Renal cortical epithelial cell (primary cell): ENCODE results near the gene FBXO36. TPM values are rescaled to one million over a fixed set of nuclear protein-coding genes. Genes with fewer than 3 reads are reported as not detected.
A peak's percentile ranks its signal among the peaks of the same experiment; 100 is the strongest.

ENCODE experiments used
- DNase-seq: peaks from one replicate; pipeline ENCODE4 v3.0.0-alpha.2; 2011; ENCODE audit warnings: low read depth
- total RNA-seq: library from RNA; depleted of rRNA; stranded (reverse); fragments of >200 nt; gene quantifications from 2 replicates; pipeline ENCODE4 v1.2.3, GENCODE V29; 2014

Gene FBXO36
- total RNA-seq, 1 donor from 2014 or later = 4.2 TPM

DNA sequence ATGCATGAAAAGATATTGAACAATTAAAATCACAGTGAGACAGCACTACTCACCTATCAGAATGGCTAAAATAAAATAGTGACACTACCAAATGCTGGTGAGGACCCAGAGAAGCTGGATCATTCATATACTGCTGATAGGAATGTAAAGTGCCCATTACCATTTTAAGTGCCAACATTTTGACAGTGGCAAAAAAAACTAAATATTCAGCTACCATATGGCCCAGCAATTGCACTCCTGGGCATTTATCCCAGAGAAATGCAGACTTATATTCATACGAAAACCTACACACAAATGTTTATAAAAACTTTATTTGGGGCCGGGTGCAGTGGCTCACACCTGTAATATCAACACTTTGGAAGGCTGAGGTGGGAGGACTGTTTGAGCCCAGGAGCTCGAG, 47.6 kb downstream of the FBXO36 start:
- DNase-seq = no peak

GRCh38 chr2:229970406-229970805, 48.1 kb downstream of the FBXO36 start:
- no peak for DNase-seq

DNA sequence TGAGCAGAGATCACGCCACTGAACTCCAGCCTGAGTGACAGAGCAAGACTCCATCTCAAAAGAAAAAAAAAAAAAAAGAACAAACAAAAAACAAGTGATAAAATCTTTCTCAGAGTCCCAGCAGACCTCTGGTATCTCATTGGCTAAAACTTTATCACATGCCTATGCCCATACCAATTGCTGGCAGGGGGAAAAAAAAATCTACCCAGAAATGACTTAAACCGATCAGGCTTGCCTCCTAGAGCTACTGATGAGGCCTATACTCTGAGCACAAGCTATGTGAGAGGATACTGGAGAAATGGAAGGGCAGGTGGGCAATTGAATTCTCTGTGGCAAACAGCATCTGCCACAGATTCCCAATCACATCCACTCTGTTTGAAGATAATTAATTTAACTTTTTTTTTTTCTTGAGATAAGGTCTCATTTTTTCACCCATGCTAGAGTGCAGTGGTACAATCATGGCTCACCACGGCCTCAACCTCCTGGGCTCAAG, 49.0 kb downstream of the FBXO36 start:
- no peak for DNase-seq

- DNase-seq = no peak
Measured at GRCh38 chr2:229974266-229974665, 52.0 kb downstream of the FBXO36 start.

DNA sequence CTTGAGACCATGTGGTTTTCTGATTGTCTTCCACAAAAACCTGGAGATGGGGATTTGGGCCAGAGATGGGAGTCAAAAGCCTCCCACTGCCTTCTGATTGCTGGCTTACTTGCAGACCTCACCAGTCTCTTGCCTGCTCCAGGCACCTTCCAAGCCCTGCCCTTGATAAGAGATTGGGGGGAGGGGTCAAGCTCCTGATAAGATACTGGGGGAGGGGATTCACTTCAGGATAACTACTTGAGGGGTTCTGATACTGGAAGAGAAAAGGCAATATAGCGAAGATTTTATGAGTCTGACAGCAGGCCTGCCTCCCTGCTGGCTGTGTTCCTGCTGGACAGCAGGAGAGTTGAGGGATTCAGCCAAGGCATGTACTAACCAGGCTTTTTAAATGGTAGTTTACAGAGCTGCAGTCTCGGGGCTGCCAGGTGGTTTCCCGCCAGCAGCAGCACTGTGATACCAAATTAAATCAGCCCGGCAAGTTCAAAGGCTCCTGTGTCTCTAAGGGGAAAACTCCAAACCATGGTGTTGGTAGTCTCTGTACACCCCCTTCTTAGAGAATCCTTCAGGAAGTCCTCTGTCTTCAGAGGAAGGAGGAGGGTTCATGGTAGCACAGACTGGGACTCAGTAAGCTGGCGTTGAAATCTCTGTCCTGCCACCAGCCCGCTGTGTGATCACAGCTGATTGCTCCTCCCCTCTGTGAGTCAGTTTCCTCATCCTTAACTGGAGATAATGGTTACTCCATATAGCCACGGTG, 58.3 kb downstream of the FBXO36 start:
- DNase-seq = no peak

DNA sequence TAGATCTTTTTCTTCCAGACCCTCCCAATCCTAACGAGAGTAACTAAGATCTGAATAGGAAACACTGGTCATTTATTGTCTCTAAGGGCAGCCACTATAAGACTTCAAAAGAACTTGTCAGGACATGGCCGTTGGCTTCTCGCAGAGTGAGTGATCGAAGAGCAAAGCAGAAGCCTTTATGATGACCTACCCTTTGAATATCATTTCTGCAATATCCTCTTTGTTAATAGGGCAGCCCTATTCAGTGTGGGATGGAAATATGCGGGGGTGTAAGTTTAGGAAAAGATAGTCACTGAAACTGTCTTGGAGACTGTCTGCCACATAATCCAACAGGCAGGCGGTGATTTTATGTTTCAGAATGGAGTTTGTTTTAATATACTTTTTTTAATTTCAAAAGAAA, 70.9 kb downstream of the FBXO36 start:
- no peak for DNase-seq

DNA sequence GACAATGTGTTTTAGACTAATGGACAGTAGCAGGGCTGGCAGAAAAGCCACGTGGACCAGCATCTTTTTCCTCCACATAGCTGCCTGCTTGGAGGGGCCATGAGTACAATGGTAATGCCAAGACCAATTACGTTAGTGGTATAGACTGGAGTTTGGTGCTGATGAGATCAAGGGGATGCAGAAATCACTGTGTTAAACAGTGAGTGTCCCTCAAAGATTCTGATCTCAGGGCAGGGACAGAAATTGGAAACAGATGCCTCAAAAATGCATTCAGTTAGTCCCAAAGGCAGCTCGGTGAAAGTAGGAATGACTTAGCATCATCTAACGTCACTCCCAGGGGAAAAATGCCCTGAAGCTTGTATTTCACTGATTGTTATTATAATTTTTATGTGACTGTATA, 74.0 kb downstream of the FBXO36 start:
- DNase-seq = no peak

DNA sequence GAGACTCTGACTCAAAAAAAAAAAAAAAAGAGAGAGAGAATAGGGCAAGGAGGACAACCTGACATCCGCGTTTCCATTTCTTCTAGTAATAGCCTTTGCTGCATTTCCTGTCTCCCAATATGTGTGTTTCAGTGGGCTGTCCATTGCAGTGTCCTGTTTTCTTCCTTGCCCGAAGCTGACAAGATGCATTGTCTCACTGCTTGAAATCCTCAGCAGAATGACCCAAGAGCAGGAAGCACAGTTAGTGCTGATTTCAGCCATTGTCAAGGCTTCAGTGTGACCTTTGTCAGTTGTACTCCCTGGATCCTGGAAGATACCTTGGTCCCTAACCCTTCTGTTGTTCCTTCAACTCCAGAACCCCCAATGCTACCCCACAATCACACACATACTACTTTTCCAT, 75.3 kb downstream of the FBXO36 start:
- no peak for DNase-seq

DNA sequence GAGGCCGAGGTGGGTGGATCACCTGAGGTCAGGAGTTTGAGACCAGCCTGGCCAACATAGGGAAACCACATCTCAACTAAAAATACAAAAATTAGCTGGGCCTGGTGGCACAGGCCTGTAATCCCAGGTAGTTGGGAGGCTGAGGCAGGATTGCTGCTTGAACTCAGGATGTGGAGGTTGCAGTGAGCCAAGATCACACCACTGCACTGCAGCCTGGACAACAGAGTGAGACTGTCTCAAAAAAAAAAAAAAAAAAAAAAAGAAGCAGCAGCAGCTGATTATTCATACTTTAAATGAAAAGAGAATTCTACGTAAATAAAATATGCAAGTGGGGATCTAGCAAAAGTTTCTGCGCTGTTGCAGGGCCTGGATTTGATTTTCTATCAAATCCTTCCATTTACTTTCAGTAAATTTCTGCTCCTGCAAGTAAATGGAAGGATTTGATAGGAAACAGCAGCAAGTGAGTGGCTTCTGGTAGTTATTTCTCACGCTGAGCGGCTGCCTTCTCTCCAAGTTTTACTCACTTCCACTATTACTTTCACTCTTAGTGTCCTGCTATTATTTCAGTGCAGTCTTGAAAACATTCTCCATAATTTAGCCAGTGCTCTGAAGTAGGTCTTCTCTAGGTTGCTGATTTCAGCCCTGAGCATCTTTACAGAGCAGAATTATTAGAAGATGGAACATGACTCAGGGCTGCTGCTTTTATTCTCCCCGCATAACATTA, 78.0 kb downstream of the FBXO36 start:
- no peak for DNase-seq

DNA sequence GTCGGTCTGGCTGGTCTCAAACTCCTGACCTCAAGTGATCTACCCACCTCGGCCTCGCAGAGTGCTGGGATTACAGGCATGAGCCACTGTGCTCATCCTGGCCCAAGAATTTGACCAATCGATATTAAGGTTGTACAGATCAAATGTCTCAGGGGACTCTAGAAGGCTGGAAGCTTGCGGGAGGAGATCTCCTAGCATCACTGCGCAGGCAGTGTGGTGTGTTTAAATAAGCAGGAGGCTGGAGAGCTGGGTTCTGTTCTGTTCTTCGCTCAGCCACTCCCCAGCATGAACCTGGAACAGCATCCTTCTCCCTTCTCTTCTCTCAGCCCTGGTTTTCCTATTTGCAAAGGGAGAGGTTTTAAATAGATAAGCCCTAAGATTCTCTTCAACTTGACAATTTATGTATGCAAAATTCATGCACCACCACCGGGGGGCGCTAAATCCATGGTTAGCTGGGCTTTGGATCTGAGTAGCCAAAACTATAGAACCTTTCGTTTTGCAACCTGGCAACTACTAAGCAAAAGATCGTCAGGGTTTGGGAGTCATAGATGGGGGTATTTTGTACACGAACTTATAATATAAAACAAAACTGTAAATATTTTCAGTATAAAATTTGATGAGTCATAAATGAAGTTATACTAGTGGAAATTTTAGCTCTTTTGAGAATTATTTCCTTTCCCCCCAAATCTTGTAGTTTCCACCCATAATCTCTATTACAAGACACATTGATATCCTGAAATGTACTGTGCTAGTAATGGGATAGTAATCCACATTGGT, 85.8 kb downstream of the FBXO36 start:
- peak; percentile 59 for DNase-seq

- DNase-seq = no peak
Measured at GRCh38 chr2:230008708-230009066, 86.4 kb downstream of the FBXO36 start.

DNA sequence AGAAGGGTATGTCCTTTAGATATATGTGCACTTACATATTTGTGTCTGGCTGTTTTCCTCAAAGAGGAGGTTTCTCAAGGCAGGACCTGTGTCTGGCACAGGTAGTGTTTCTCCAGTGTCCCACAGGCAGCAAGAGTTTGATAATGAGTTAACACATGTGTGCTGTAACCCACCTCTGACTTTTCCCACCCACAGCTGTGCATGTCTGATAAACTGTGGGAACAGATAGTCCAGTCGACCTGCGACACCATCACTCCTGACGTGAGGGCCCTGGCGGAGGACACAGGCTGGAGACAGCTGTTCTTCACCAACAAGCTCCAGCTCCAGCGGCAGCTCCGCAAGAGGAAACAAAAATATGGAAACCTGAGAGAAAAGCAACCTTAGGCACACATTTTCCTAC, 88.2 kb downstream of the FBXO36 start:
- DNase-seq = no peak

DNA sequence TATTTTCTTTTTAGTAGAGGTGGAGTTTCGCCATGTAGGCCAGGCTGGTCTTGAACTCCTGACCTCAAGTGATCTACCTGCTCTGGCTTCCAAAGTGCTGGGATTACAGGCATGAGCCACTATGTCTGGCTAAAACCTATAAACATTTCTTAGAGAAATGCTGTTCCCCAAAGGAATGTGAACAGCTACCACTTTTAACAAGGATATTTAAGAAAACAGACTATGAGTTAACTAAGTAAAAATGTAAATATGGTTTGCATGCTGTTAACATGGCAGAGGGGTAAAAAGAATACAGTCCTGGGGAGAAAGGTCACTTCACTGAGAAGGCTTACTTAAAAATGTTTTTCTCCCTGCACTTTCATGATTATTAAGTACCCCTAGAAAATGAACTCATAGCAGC, 89.3 kb downstream of the FBXO36 start:
- no peak for DNase-seq

DNA sequence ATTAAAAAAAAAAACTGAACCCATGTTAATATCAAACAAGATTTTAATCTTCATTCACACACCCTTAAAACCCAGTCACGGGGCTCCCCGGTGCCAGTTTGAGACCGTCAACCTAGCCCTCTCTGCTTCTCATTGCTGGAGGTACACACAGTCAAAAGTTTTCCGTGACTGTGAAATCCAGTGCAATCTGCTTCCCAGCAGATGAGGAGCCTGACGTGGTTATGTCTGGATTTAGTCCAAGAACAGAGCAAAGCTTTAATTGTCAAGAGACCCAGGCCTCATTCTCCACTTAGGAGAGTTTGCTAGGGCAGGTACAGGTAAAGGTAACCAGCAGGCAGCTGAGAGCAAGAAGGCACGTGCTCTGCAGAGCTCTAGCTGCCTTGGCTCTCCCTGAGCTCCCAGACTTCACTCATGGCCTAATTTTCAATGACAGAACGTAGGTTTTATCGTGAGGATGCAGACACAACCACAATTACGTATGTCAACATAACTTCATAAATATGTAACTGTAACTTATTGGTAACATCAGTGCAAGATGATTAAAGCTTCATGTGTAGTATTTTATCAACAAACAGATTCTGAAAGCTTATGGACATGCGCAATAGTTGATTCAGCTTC, 90.1 kb downstream of the FBXO36 start:
- no peak for DNase-seq

- DNase-seq = peak; percentile 31
Measured at GRCh38 chr2:230016844-230017243, 94.5 kb downstream of the FBXO36 start.

DNA sequence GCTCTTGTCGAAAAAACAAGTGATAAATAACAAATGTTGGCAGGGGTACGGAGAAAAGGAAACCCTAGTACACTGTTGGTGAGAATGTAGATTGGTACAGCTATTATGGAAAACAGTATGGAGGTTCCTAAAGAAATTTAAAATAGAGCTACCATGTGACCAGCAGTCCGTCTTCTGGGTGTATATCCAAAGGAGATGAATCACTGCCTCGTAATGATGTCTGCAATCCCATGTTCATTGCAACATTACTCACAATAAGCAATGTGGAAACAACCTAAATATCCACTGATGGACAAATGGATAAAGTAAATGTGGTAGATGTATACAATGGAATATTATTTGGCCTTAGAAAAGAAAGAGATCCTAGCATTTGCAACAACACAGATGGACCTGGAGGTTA, 95.8 kb downstream of the FBXO36 start:
- DNase-seq = no peak

- no peak for DNase-seq
Measured at GRCh38 chr2:230019742-230020141, 97.4 kb downstream of the FBXO36 start.

GRCh38 chr2:230023313-230023712, 101.0 kb downstream of the FBXO36 start:
- DNase-seq = no peak

GRCh38 chr2:230042195-230042594, 119.9 kb downstream of the FBXO36 start:
- DNase-seq = no peak

GRCh38 chr2:230043025-230043424, 120.7 kb downstream of the FBXO36 start:
- no peak for DNase-seq

GRCh38 chr2:230043461-230043860, 121.2 kb downstream of the FBXO36 start:
- no peak for DNase-seq

GRCh38 chr2:230046491-230046890, 124.2 kb downstream of the FBXO36 start:
- no peak for DNase-seq
